ENCODE data around the gene ZNF467.

DNA sequence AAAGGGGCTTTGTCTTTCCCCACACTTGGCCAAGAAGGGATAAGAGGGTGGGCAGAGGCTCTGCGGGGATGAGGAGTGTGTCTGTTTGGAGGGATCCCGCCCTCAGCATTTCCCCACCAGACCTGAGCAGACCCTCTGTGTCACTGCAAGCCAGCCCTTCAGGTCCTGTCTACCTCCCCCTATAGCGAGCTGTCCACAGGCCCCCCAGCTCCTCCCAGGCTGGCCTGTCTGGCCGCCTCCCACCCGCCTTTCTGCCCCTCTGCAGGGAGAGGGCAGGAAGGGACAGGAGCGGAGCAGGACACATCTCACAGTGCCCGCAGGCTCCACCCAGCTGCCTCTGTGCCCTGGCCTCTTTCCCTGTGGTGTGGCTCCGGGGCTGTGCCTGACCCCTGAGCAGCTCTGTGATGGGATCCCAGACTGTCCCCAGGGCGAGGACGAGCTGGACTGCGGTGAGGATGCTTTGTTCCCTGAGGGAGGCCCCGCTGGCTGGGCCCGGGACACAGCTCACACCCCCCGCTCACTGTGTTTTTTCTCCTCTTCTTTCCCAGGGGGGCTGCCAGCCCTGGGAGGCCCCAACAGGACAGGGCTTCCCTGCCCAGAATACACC is 17.5 kb upstream of the ZNF467 start:
- no peak for TF ChIP-seq POLR2AphosphoS5 (IDR thresholded peaks at IDR 0.05)
- TF ChIP-seq, protein P1, sequence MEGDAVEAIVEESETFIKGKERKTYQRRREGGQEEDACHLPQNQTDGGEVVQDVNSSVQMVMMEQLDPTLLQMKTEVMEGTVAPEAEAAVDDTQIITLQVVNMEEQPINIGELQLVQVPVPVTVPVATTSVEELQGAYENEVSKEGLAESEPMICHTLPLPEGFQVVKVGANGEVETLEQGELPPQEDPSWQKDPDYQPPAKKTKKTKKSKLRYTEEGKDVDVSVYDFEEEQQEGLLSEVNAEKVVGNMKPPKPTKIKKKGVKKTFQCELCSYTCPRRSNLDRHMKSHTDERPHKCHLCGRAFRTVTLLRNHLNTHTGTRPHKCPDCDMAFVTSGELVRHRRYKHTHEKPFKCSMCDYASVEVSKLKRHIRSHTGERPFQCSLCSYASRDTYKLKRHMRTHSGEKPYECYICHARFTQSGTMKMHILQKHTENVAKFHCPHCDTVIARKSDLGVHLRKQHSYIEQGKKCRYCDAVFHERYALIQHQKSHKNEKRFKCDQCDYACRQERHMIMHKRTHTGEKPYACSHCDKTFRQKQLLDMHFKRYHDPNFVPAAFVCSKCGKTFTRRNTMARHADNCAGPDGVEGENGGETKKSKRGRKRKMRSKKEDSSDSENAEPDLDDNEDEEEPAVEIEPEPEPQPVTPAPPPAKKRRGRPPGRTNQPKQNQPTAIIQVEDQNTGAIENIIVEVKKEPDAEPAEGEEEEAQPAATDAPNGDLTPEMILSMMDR (IDR thresholded peaks at IDR 0.05) = no peak
